Activated T-helper 2 cell treated with anti-CD3 and anti-CD28 coated beads, Interferon-gamma antibody, Interleukin-2, Interleukin-4, amounts not matched to agents 10 μg/mL and 5 μg/mL and 100 μg/mL, durations not matched to agents 14 hours and 24 hours and 36 hours (primary cell): ENCODE data around the gene SEMG1. TPM values are rescaled to one million over a fixed set of nuclear protein-coding genes. Genes with fewer than 3 reads are reported as not detected.

Experiments
- total RNA-seq: library from RNA; stranded (reverse); gene quantifications from 2 replicates; pipeline ENCODE4 v1.2.3, GENCODE V29; 2022

Gene SEMG1
- total RNA-seq, 1 donor from 2014 or later, result not detected

Other genes with a start within 250 kb of the SEMG1 start
- 59.5 and 62.1 TPM in 2 replicates for gene TOMM34, start 246.6 kb upstream of the SEMG1 start, total RNA-seq
- gene STK4, start 240.5 kb upstream of the SEMG1 start, total RNA-seq, result 147 and 149 TPM in 2 replicates
- gene KCNS1, start 105.9 kb upstream of the SEMG1 start, total RNA-seq, result 0.18 and 0.21 TPM in 2 replicates
- gene WFDC5, start 91.9 kb upstream of the SEMG1 start, total RNA-seq, result not detected in 2 replicates
- not detected in 2 replicates for gene WFDC12, start 82.6 kb upstream of the SEMG1 start, total RNA-seq
- not detected in 2 replicates for gene PI3, start 32.1 kb upstream of the SEMG1 start, total RNA-seq
- not detected in 2 replicates for gene SEMG2, start 14.3 kb downstream of the SEMG1 start, total RNA-seq
- gene SLPI, start 47.5 kb downstream of the SEMG1 start, total RNA-seq, result not detected in 2 replicates
- not detected in 2 replicates for gene RBPJL, start 99.8 kb downstream of the SEMG1 start, total RNA-seq
- gene MATN4, start 101.3 kb downstream of the SEMG1 start, total RNA-seq, result 0.39 and 0.64 TPM in 2 replicates
- gene SDC4, start 141.4 kb downstream of the SEMG1 start, total RNA-seq, result 133 and 136 TPM in 2 replicates
- gene SYS1, start 156.1 kb downstream of the SEMG1 start, total RNA-seq, result 16.8 and 20.1 TPM in 2 replicates
- gene TP53TG5, start 171.3 kb downstream of the SEMG1 start, total RNA-seq, result not detected in 2 replicates
- gene DBNDD2, start 201.3 kb downstream of the SEMG1 start, total RNA-seq, result 12.3 and 12.8 TPM in 2 replicates
- 72.5 and 72.7 TPM in 2 replicates for gene PIGT, start 209.1 kb downstream of the SEMG1 start, total RNA-seq